GM18870 (cell line): ENCODE measurements around the gene DDX11.
"Not testable (repeated sequence)": the region's sequence is repeated elsewhere in the genome, so short reads cannot be mapped to it uniquely, and the experiment has no call there.

Experiments
- ATAC-seq: cut with Tn5 transposase; IDR thresholded peaks from one replicate; pipeline ENCODE4 v1.9.1; 2021; ENCODE audit warnings: moderate library complexity; ENCODE audit not compliant: unreplicated experiment

DDX11 gene

DNA sequence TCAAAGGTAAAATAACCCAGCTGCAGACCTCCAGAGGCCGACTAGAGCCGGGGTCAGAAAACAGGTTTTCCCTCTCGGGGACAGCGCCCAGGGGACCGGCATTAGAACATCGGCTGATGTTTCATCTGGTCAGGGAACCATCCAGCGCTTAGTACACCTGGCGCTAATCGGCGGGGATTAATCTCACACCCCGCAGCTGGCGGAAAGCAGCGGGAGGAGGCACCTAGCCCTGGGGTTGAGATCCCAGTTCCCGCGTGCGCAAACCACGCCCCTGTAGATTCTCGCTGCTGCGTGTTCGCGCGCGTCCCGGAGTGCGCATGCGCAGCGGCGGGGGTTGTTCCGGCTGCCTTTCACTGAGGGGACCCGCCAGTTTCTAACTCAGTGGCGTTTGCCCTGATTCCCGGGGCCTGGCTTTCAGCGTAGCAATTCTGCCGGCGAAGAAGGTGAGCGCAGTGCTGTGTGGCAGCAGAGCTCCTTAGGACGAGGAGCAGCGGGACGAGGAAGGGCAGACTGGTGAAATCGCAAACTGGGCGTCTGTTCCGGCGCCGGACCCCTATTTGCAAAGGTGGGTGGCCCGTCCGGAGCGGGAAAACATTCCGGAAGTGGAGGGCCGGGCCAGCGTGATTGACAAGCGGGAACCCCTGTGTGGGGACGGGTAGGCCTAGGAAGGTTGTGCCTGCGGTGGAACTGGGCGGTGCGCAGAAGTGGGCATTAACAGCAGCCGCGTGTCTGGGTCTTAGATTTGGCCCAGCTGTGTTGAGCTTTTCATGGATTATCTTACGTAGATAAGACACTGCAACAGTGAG, at the start of gene DDX11:
DDX11 (plus strand) TSS at position 334 of the 806 bp plus-strand sequence. CDS start 4,534 bp downstream, outside the sequence.
- peak; percentile 92 for ATAC-seq

DNA sequence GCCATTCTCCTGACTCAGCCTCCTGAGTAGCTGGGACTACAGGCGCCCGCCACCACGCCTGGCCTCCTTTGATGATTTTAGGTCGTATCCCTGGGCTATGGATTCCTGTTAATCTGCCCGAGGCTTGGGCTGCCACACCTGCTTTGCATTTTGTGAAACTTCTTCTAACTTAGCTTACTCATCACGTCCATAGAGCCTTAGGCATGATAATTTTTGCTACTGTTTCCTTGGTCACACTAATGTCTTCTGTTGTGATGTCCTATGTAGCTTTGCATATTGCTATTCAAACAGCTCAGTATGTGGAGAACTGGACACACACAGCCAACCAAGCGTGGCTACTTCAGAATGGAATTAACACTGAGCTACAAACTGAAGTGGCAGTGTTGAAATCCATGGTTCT, 47.5 kb upstream of the DDX11 start:
- ATAC-seq = no peak

DNA sequence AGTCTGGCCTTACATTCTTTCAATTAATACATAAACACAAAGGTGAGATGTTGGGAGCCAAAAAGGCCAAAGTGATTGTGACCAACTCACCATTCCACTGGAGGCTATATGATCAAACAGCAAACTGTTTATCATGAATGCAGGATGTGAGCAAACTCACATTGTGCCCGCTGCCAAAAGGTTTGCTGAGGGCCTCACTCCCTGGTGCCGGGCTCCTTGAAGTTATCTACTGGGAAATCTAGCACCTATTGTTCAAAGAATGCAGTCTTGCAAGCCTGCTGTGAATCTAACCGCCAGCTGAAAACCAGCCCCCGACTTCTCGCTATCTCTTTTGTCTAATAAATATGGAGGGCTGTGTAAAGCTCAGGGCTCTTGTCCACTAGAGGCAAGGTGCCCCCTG, 46.7 kb upstream of the DDX11 start:
- not testable (repeated sequence) for ATAC-seq

DNA sequence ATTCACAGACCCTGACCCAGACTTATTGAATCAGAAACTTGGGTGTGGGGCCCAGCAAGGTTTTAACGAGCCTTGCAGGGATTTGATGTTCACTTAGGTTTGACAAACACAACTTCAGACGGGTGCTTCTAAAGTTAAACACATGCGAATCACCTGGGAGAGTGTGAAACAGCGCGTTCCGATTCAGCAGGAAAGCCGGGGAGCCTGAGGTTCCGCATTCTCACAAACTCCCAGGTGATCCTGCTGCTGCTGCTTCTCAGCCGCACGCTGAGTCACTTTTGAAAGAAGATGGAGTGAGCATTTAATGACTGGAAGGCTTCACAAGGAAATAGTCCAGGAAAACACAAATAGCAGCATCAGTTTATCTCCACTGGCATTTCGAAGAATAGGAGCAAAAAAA, 44.2 kb upstream of the DDX11 start:
- ATAC-seq = no peak

DNA sequence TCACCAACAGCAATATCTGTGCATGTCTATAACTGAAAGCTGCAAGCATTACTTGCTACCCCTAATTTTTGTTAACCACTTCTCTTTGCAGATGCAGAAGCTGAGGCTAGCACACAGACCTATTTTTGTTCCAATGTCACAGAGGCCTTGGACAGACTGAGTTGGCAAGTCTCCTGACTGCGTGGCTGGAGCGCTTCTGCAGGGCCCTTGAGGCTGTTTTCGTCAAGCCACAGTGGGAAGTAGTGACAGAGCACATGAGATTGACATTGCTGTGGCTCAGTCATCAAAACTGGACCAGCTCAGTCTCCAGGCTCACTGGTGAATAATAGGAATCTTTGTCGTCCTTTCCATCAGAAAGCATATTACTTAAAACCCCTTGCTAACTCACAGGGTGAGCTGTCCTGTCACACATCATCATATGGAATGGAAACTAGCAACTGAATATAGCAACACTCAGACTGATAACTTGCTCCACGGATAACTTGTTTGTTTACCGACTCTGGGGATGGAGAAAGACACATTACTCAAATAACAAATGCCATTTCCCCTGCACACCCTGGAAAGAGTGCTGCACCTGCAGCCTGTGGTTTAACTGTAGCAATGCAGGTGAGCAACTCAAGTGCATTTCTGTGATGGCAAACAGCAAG, 43.6 kb upstream of the DDX11 start:
- ATAC-seq = no peak

DNA sequence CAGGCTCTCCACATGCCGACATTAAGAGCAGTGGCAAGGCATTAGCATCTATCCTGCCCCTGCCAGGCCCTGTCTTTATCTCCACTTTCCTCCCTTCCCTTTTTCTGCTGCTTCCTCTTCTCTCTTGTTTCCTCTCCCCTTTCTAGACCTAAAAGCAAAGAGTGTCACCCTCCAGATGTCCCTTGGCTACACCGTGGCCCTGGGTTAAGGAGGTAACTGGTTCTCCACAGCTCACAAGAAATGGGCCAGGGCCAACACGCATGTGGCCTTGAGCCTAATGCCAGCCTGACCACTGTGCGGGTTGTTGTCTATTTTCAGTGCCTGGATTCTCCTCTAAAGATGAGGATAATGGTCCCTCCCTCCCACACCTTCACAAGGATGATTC, 41.7 kb upstream of the DDX11 start:
- no peak for ATAC-seq

DNA sequence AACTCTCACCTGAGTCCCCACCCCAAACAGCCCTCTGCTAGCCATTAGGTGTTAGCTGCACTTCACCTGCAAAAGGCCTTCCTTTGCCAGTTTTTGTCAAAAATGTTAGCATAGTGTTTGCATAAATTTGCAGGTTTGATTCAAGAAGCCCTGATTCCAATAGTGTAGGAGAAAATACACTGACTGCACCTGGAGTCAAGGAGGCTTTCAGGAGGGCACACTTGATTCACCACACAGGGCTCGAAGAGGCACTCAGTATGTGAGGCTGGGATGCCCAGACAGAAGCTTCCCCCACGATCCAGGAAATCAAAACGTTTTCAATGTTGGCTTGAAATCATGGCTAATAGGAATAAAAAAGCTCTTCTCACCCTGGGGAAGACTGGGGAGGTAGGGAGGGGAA, 40.5 kb upstream of the DDX11 start:
- no peak for ATAC-seq

DNA sequence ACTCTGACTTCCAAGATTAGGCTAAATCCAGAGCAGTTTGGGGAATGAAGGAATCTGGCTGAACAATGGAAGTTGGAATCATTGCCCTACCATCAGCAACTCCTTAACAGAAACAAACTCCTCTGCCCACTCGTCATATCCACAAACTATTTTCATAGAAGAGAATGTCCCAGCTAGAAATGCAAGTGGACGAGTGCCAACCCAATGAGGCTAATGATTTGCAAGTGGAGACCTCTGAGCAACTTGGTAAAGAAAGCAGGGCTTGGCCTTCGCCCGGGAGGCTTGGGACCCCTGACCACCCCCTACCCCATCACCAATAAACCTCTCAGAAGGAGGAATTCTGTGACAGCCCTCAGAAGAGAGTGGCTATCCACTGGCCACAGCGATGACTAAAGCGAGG, 40.0 kb upstream of the DDX11 start:
- ATAC-seq = no peak

DNA sequence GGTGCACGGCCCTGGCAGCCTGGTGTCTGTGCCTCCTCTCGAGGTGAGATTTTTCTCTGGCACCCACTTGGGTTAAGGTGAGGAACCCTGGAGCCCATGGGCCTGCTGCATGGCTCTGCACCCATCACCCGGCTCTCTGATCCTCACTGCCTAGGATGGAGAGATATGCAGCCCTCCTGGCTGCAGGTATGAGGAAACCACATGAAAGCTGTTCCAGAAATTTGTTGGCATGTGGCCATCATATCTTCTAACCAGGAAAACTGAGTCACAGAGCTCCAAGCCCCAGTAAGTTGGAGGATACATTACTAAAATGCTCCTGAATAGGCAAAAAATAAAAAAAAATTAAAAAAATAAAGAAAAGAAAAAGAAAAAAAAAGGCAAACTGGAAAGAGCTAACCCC, 39.3 kb upstream of the DDX11 start:
- ATAC-seq = no peak

DNA sequence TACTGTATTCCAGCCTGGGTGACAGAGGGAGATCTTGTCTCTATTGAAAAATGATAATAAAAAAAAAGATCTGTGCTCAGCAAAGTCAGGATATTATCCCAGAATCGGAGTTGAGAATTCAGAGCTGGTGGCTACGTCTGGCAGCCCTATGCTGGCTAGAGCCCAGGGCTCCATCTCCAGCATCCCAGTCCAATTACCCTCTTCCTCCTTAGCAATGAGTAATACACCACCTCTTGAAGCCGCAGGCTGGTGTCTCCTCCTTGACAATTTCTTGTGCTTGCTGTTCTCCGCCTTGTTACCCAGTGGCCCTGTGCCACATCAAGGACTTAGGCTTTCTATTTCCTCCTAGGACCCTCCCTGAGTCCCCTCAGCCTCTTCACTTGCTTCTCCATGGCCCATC, 38.4 kb upstream of the DDX11 start:
- ATAC-seq = no peak

DNA sequence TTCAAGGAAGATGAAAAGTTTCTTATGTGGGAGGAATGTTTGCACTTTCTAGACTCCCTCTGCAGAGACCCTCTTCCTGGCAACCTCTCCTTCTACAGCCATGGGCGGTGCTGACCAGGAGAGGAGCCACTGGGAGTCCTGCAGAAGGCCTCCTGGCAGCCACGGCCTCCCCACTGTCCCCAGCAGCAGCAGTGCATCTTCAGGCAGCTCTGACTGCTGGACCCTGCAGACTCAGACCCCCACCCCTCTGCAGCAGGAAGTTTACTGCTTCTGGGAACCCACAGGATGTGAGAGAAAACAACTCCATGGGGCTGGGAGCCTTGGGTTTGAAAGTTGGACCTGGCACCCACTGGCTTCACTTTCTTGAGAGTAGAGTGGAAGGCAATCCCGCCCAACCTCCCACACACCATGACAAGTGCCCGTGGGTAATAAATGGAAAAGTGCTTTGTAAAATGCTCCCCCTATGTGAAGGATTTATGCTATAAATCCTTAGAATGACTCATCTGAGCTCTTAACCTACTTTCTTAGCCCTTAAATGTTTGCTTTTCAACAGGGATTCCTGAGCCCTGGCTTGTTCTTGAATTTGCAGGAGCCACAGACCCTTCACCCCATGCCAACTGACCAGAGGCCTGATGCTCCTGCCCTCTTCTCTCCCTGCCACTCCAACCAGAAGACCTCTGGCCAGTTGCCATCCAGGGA, 37.5 kb upstream of the DDX11 start:
- no peak for ATAC-seq

DNA sequence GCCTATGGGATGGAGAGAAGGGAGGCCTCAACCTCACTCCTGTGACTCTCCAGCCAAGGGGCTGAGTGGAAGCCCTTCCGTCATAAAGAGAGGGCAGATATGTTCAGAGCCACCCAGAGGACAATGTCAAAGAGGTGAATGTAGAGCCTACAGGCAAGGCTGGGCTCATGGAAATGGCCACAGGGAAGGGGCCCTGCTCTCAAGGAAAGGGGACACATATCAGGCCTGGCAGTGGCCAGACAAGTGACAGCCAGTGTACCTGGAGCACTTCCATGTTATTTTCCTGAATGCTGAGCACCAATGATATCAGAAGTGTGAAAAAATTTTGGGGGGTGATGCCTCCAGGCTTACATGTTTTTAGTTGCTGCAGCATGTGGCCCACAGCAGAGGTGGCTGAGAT, 36.6 kb upstream of the DDX11 start:
- ATAC-seq = no peak

DNA sequence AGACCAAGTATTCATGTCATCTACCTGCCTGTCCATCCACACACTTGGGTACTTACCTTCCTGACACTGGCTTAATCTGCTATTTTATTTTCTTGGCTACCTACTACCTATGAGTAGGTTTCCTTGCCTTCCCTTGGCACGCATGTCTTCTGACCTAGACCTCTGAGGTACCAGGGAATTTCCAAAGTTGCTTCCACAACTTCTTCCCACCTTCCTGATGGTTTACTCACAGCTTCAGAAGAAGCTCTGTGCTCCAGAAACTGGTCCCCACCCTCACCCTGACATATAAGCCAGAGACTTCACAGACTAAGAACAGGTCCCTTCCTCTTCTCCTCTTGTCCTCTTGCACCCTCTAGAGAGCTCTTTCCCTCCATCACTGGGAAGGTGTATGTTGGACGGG, 35.7 kb upstream of the DDX11 start:
- no peak for ATAC-seq

DNA sequence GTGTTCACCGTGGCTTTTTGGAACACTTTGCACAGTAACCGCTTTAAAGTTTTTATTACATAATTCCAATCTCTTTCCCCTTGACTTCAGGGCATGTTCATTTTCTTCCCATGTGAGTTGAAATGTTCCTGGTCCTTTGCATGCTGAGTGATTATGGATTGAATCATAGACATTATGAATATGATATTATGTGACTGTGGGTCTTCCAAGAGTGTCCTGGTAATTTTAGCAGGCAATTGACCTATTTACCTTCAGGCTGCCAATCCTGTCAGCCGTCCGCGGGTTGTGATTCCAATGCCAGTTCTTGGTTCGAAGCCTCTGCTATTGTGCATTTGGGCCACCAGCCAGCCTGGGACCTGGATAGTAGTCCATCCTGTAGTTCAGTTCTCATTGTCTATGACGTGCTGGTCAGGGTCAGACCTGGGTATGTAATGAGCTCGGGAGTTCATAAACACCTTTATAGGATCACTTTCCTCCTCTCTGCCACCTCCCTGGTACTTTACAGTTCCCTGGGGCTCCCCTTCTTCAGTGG, 32.6 kb upstream of the DDX11 start:
- ATAC-seq = no peak

DNA sequence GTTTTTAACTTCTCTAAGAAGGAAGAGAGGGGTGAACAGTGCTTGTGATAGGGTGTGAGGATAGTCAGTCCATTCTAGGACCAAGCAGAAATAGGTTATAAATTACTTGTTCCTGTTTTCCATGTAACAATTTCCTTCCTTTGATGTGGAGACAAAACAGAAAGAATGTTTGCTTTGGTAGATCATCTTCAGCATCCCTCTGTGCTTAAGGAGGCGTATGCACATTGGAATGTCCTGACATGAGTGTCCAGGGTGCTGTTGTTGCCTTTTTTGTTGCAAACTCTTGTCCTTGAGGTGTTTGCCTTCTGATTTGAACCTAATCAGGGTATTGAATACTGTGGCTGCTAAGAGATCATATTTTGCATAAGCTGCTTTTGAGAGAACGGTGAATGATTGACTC, 23.5 kb upstream of the DDX11 start:
- ATAC-seq = not testable (repeated sequence)

DNA sequence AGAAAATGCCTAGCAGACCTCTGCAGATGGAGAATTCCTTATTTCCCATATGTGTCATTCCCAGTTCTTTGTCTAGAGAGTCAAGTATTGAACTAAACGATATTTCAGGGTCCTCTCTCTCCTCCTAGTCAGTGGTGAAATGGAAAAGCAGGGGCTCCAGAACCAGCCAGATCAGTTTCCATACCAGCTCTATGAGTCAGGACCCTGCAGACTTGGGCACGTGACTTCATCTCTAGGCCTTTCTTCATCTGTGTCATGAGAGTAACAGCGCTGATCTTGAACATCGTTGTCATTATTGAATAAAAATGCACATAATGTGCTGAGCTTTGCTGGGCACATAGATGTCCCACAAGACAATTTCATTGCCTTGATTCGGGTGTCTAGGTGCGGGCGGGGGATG, 23.1 kb upstream of the DDX11 start:
- not testable (repeated sequence) for ATAC-seq

DNA sequence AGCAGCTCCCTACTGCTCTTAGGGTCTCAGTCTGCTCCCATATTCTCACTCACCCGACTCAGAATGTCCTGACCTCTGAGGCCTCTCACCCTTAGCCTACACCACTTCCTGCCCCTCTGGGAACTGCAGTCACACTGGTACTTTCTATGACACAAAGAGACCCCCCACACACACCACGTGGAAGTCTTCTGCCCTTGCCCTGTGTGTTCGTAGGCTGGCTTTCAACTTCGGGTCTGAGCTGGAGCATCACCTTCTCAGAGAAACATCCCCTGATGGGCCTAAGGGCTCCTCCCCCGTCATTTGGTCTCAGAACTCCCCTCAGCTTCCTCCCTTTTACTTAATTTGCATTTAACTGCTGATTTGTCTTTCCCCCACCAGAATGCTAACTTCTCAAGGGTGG, 22.0 kb upstream of the DDX11 start:
- ATAC-seq = not testable (repeated sequence)

DNA sequence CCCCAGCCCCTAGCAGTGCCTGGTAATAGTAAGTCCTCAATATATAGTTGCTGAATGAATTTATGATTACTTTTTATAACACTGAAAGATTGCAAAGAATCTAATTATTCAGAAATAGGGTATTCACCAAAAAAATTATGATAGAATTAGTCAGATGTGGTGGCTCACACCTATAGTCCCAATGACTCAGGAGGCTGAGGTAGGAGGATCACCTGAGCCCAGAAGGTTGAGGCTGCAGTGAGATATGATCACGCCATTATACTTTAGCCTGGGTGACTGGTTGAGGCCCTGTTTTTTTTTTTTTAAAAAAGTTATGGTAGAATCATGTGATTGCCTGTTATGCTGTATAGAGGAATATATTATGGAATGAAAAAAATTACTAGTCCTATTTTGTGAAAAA, 21.5 kb upstream of the DDX11 start:
- ATAC-seq = not testable (repeated sequence)

DNA sequence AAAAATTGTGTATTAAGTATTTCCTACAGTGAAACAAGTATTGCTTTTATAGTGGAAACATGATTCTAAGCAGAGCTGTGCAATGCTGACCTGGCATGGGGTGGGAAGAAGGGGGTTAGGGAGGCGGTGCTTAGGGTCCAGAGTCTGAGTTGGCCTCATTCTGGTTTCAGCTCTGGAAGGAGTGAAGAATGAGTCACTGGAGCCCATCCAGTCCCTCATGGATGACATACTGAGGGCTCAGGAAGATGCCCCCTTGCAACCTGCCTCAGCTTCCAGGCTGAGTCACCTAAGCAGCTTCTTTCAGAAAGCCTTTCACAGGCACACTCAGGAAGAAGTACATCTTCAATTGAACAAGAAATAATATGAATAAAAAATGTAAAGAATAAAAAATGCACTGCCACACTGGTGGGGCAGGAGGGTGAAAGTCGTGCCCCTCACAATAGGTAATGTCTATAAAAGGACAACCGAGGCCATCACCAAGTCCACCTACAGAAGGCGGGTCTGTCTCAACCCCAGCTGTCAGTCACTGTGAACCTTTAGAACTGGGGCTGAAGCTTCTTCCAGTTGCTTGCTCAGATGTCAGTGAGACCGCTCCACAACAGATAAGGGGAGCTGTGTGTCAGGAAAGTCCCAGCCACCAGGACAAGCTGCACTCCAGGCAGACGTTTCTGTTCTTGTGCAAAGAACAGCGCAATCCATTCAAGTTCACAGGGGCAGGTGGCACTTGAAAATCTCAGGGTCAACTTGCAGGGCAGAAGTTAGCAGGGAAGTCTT, 20.8 kb upstream of the DDX11 start:
- not testable (repeated sequence) for ATAC-seq

DNA sequence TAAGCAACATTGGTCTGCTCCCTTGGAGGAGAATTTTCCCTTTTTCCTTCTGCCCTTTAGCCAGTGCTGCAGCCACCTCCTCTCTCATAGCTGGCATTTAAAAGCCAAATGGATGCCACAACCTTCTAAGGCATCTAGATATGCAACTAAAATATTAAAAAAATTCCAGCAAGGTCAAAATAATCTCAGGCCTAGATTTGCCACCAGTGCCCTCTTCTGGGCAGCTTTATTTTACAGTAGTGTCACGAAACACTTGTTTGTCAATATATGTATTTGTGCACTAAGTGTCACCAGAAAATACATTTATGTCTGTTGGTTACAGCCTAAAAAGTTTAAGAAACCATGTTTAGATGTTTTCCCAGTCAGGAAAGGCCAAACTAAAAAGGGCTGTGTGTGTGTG, 19.7 kb upstream of the DDX11 start:
- ATAC-seq = not testable (repeated sequence)

DNA sequence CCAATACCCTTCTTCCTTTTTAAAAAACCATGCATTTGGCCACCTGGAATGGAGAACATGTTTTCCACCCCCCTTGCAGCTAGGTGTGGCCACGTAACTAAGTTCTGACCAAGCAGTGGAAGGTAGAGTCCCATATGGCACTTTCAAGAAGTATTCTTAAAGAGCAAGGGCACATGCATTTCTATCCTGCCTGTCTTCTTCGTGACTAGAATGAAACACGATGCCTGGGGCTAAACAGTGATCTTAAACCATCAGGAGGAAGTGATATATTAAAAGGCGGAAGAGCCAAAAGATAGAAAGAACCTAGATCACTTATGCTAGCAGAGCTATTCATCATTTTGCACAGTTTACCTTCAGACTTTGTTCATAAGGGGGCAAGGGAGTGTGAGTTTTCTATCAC, 16.0 kb upstream of the DDX11 start:
- ATAC-seq = no peak
